Measurements from ENCODE around the gene IL23R. TPM values are rescaled to one million over a fixed set of nuclear protein-coding genes. Genes with fewer than 3 reads are reported as not detected.

The IL23R gene
- total and polyA plus RNA-seq, 10 donors: 0.07 to 1.2 (median 0.67) TPM; not detected in 2

DNA sequence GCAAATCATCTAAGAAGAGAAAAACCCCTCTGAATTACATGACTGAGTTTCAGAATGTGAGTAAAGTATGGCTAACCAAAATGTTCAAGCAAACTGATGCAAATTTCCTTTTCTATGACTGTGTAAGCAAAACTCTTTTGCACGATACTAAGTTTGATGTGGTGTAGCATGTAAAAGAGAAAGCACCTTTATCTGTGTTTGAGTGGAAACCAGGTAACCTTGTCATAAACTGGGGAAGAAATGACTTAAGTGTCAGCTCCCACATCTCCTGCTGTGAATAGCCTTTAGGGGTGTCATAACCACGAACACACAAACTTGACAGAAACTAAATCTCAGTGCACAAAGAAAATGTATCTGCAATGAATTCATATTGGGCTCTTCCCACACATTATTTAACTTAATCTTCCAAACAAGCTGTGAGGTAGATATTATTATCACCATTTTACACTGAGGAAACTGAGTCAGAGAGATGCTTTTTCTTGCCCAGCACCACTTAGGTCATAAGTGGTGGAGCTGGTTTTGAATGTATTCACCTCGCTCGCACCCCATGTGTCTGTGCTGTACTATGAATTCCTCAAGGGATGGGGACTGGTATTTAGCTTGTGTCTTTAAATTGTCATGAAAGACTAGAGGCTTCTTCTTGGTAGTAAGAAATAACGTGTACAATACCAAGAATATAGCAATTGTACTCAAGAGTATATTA, 108.5 kb downstream of the IL23R start:
- Histone ChIP-seq H3K36me3 (no peaks in the 10 kb centered on the region), H3K27me3 (replicated peaks in 1 of 7) (no peaks in the 10 kb centered on the region), H3K4me3 (no peak overlapping the region), H3K4me1 (no peaks in the 10 kb centered on the region), H3K27ac (no peak overlapping the region), H3K9me3 (peaks cover 0 to 19% (median 4%) of the 10 kb centered on the region in 8 donors)
- intact Hi-C loops (cut with DNase I; ENCODE audit: low total_unique reads): no loop called here
- no peak for DNase-seq
- TF ChIP-seq POLR2A (IDR thresholded peaks at IDR 0.05): no peak
- no peak for TF ChIP-seq POLR2AphosphoS5 (IDR thresholded peaks at IDR 0.05)
- TF ChIP-seq CTCF (IDR thresholded peaks at IDR 0.05 in 8 of 11, conservative IDR thresholded peaks at IDR 0.05 in 3 of 11): no peak
- 64 to 82% (median 80%) methylated on average over 5 of the region's 5 CpGs for WGBS, 5 donors

- no peak for DNase-seq
- no peak for TF ChIP-seq POLR2A (IDR thresholded peaks at IDR 0.05)
- no peak for TF ChIP-seq POLR2AphosphoS5 (IDR thresholded peaks at IDR 0.05)
- no peaks in the 10 kb centered on the region for H3K4me1 ChIP-seq
- no peaks in the 10 kb centered on the region for H3K27me3 ChIP-seq (replicated peaks in 1 of 7)
- H3K27ac ChIP-seq: no peak overlapping the region
- peaks cover 0 to 8% (median 0%) of the 10 kb centered on the region in 8 donors for H3K9me3 ChIP-seq
- H3K4me3 ChIP-seq: no peak overlapping the region
- no peaks in the 10 kb centered on the region for H3K36me3 ChIP-seq
- WGBS, 5 donors: 83 to 95% (median 89%) methylated on average over 5 of the region's 5 CpGs
- intact Hi-C loops (cut with DNase I; ENCODE audit: low total_unique reads): no loop called here
Observed at GRCh38 chr1:67280696-67281095, 114.4 kb downstream of the IL23R start.

DNA sequence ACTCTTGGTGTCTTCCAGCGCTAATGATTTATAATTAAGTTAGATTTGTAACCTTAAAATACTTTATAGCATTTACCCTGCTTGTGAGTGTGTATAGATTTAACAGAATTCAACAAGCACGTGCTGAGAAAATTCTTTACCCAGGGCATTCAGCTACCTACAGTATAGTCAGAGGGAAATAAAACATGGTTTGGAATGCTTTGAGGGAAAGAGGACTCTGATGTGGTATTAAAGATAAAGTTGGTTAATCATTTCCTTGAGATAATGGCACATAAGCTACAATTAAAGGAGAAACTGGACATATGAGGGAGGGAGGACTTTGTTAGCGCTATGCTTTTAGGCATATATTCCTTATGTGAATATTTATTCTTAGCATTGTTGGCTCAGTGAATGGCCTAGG, 115.0 kb downstream of the IL23R start:
- peaks cover 0 to 3% (median 0%) of the 10 kb centered on the region in 8 donors for H3K9me3 ChIP-seq
- no peaks in the 10 kb centered on the region for H3K4me1 ChIP-seq
- no peaks in the 10 kb centered on the region for H3K36me3 ChIP-seq
- no peak overlapping the region for H3K4me3 ChIP-seq
- TF ChIP-seq POLR2A (IDR thresholded peaks at IDR 0.05): no peak
- TF ChIP-seq CTCF (IDR thresholded peaks at IDR 0.05 in 8 of 11, conservative IDR thresholded peaks at IDR 0.05 in 3 of 11): no peak
- TF ChIP-seq POLR2AphosphoS5 (IDR thresholded peaks at IDR 0.05): no peak
- DNase-seq: no peak
- H3K27ac ChIP-seq: no peak overlapping the region
- WGBS, 5 donors: 83 to 91% (median 87%) methylated on average over 3 of the region's 3 CpGs
- intact Hi-C loops (cut with DNase I; ENCODE audit: low total_unique reads): no loop called here
- H3K27me3 ChIP-seq (replicated peaks in 1 of 7): no peaks in the 10 kb centered on the region

- Histone ChIP-seq H3K36me3 (no peaks in the 10 kb centered on the region), H3K4me1 (no peaks in the 10 kb centered on the region), H3K9me3 (no peaks in the 10 kb centered on the region), H3K27ac (no peak overlapping the region), H3K27me3 (replicated peaks in 1 of 7) (no peaks in the 10 kb centered on the region), H3K4me3 (no peak overlapping the region)
- TF ChIP-seq CTCF (IDR thresholded peaks at IDR 0.05 in 8 of 11, conservative IDR thresholded peaks at IDR 0.05 in 3 of 11) (no peak), POLR2A (IDR thresholded peaks at IDR 0.05) (no peak), POLR2AphosphoS5 (IDR thresholded peaks at IDR 0.05) (no peak)
- intact Hi-C loops (cut with DNase I; ENCODE audit: low total_unique reads): no loop called here
- DNase-seq: no peak
- WGBS, 5 donors: 72 to 84% (median 75%) methylated on average over 8 of the region's 8 CpGs
Observed at GRCh38 chr1:67285780-67286488, 119.7 kb downstream of the IL23R start.

Data from spleen (tissue), 11 donors.